ENCODE measurements around the gene DOC2B. TPM values are rescaled to one million over a fixed set of nuclear protein-coding genes. Genes with fewer than 3 reads are reported as not detected.

DOC2B gene
- total RNA-seq, 1 donor from 2014 or later: 4.5 TPM

- DNase-seq (ENCODE audit: missing footprints): no peak
- ATAC-seq: no peak
- intact Hi-C loops (cut with DNase I): no loop called here
Observed at GRCh38 chr17:197352-197751, 15.9 kb upstream of the DOC2B start.

- intact Hi-C loops (cut with DNase I): no loop called here
- DNase-seq (ENCODE audit: missing footprints) (no peak), ATAC-seq (no peak)
Observed at GRCh38 chr17:194828-195602, 13.6 kb upstream of the DOC2B start.

GRCh38 chr17:193841-194806 lies 12.7 kb upstream of the DOC2B start:
- no peak for ATAC-seq
- no peak for DNase-seq (ENCODE audit: missing footprints)
- intact Hi-C loops (cut with DNase I): no loop called here

- intact Hi-C loops (cut with DNase I): no loop called here
- ATAC-seq (no peak), DNase-seq (ENCODE audit: missing footprints) (no peak)
Observed at GRCh38 chr17:193426-193810, 12.0 kb upstream of the DOC2B start.

GRCh38 chr17:192666-193425 lies 11.4 kb upstream of the DOC2B start:
- DNase-seq (ENCODE audit: missing footprints): no peak
- intact Hi-C loops (cut with DNase I): no loop called here
- no peak for ATAC-seq

- ATAC-seq: no peak
- intact Hi-C loops (cut with DNase I): no loop called here
- DNase-seq (ENCODE audit: missing footprints): no peak
Observed at GRCh38 chr17:189444-189843, 8.0 kb upstream of the DOC2B start.

GRCh38 chr17:187130-187529 lies 5.7 kb upstream of the DOC2B start:
- intact Hi-C loops (cut with DNase I): no loop called here
- DNase-seq (ENCODE audit: missing footprints) (peak; percentile 5), ATAC-seq (no peak)

GRCh38 chr17:185445-186138 lies 4.1 kb upstream of the DOC2B start:
- DNase-seq (ENCODE audit: missing footprints) (peak; percentile 51), ATAC-seq (no peak)
- intact Hi-C loops (cut with DNase I): no loop called here

GRCh38 chr17:183021-183420 lies 1.6 kb upstream of the DOC2B start:
- no peak for DNase-seq (ENCODE audit: missing footprints)
- no peak for ATAC-seq
- intact Hi-C loops (cut with DNase I): loop anchor here (5.0 kb wide), 2 partner anchors 49 to 124 kb away; no protein-coding TSS in a partner anchor

- no peak for ATAC-seq
- DNase-seq (ENCODE audit: missing footprints): no peak
- intact Hi-C loops (cut with DNase I): loop anchor here (5.0 kb wide), 2 partner anchors 50 to 125 kb away; no protein-coding TSS in a partner anchor
Observed at GRCh38 chr17:182050-182751, 751 bp upstream of the DOC2B start.

GRCh38 chr17:180381-181244 lies 837 bp downstream of the DOC2B start:
- intact Hi-C loops (cut with DNase I): loop anchor here (5.0 kb wide), 2 partner anchors 52 to 127 kb away; no protein-coding TSS in a partner anchor

GRCh38 chr17:179781-180380 lies 1.6 kb downstream of the DOC2B start:
- intact Hi-C loops (cut with DNase I): loop anchor here (5.0 kb wide), 2 partner anchors 52 to 127 kb away; no protein-coding TSS in a partner anchor
- DNase-seq (ENCODE audit: missing footprints): peak; percentile 39
- no peak for ATAC-seq

More at GRCh38 chr17:180381-181244, 837 bp downstream of the DOC2B start:
- peak; percentile 39 for DNase-seq (ENCODE audit: missing footprints)
- ATAC-seq: peak; percentile 3

- ATAC-seq (peak; percentile 37), DNase-seq (ENCODE audit: missing footprints) (no peak)
- intact Hi-C loops (cut with DNase I): no loop called here
Observed at GRCh38 chr17:179066-179432, 2.4 kb downstream of the DOC2B start.

GRCh38 chr17:178292-179065 lies 3.0 kb downstream of the DOC2B start:
- no peak for DNase-seq (ENCODE audit: missing footprints)
- intact Hi-C loops (cut with DNase I): no loop called here
- no peak for ATAC-seq

GRCh38 chr17:177762-178161 lies 3.7 kb downstream of the DOC2B start:
- DNase-seq (ENCODE audit: missing footprints) (no peak), ATAC-seq (no peak)
- intact Hi-C loops (cut with DNase I): no loop called here

GRCh38 chr17:177155-177554 lies 4.3 kb downstream of the DOC2B start:
- DNase-seq (ENCODE audit: missing footprints) (no peak), ATAC-seq (no peak)
- intact Hi-C loops (cut with DNase I): no loop called here
